GM19023 (cell line): ENCODE measurements around the gene MKRN3.

Experiments used
- ATAC-seq: cut with Tn5 transposase; IDR thresholded peaks from one replicate; pipeline ENCODE4 v1.9.1; 2021; ENCODE audit warnings: mild to moderate bottlenecking, moderate library complexity; ENCODE audit not compliant: unreplicated experiment

MKRN3 gene

DNA sequence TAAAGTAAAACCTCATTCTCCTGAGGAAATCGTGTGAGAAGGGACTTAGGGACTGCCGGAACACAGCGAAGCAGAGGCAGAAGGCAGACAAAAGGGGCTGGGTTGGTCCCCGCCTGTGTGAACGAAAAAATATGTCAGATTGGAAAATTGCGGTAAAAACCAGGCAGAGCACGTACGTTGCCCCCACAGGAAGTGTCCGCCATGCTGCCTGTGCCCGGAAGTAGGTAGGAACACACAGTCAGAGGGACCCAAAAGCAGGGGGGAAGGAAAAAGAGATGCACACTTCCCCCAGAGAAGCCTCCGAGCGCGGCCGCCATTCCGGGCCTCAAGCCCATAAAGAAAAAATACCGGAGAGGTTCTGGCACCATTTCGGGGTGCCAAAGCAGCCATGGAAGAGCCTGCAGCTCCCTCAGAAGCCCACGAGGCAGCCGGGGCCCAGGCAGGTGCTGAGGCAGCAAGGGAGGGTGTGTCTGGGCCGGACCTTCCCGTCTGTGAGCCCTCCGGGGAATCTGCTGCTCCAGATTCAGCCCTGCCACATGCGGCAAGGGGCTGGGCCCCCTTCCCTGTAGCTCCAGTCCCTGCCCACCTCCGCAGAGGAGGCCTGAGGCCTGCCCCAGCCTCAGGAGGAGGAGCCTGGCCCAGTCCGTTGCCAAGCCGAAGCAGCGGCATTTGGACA is at the start of gene MKRN3:
TSS of gene MKRN3 (plus strand) at position 280 of the 676 bp plus-strand sequence. CDS start at position 389, 109 bp downstream.
- no peak for ATAC-seq

DNA sequence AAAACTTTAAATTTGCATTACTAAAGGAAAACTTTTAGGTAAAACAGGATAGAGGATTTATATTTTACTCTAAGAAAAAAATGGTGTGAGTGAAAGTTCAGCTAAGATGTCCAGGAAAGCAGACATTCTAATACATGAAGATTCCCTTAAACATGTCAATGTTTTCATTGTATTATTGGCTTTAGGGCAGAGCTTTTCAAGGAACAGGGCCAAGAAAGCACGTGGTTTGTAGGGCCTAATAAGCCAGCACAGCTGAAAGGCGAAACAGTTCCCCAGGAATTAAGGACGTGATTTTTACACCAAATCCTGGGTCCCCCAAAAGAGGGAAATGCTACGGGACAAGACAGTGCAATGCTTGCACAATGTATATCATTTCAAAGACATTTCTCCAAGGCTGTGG is 48.6 kb upstream of the MKRN3 start:
- no peak for ATAC-seq

DNA sequence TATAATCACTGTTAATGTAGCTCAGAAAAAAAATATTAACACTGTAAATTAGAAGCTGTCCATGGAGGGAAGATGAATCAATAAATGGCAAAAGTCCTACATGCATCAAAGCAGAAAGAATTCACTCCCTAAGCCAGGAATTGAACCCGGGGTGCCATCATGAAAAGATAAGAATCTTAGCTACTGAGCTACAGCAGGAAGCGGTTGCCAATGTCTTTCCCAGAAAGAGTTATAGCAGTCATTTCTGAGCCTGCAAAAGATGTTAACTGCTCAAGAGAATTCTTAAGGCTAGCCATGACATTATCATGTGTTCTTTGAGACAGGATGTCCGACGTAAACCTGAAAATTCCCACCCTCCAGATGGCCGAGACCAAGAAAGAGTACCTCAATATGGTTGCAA is 47.4 kb upstream of the MKRN3 start:
- no peak for ATAC-seq

DNA sequence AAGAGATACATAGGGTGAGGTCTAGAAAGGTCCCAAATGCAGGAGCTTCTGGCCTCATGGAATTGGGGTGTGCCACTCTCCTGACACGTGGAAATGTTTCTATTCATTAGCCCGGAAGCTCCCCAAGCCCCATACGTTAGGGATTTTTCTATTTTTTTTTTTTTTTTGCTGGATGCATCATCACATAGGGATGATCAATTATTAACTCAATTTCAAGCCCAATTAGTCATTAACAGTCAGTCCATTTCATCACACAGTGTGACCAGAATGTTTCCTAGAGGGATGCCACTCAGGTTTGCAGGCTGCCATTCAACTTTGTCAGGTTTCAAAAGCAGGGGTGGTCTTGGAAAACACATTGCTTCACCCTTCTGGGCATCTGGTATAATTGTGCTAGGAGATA is 40.7 kb upstream of the MKRN3 start:
- ATAC-seq: no peak

DNA sequence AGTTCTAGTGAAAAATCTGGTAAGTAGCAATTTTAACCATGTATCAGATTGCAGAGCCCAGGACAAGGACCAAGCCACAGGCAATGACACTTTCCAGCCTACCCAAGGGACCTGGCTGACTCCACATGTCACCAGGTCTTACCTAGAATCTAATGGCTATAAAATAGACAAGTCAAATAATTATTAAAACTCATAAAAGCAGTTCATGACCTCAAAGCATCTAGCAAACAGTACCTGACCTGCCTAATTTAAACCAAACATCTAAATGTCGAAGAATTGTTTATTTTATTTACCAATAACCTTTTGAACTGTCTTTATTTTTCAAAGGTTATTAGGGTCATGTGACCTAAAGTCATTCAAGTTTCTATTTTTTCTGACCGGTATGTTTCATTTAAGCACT is 35.6 kb upstream of the MKRN3 start:
- ATAC-seq: no peak

DNA sequence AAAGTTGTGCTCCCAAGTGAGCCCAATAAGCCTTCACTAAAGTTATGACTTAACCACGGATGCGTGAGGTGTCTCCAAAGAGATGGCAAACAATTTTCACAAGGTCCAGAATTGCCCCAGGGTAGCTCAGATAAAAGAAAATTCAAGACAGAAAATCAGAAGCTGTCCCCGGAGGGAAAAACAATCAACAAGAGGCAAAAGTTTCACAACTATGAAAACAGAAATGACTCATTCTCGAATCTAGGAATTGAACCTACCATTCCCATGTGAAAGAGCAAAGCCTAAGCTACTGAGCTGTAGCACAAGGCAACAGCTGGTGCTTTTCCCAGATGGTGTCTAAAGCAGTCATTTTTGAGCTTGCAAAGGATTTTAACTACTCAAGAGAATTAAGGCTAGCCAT is 33.5 kb upstream of the MKRN3 start:
- no peak for ATAC-seq

DNA sequence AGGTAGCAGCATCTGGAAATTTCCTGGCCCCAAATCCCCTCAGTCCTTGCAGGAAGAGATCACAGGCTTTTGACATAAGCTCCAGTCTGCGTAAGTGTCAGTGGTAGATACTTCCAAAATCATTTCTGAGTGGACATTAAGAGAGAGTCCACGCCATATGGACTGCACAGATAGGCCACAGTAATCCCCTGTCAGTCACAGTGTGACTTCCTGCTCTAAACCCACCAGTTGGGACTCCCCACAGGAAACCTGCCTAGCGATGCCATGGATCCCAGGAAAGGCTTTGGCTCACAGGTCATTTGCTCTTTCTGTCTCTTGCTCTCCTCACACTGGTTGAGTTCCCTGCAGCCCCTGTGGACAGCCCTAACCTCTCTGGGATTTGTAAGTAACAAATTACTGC is 28.8 kb upstream of the MKRN3 start:
- ATAC-seq: no peak

DNA sequence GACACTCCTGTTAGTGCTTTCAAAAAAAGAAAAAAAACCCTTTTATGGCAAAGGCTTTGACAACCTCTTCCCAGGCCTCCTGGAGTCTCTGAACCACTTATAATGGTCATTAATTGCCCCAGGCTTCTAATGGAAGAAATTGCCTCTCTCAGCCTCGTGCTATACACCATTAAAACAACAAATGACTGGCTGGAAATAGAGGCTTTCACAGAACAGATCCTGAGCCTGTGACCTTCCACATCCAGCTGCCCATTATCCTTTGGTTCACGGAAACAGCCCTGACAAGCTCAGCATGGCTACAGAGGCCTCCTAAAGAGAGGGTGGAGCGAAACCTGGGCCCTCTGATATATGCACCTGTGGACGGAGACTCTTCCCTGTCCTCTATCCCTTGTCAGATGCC is 26.8 kb upstream of the MKRN3 start:
- no peak for ATAC-seq

DNA sequence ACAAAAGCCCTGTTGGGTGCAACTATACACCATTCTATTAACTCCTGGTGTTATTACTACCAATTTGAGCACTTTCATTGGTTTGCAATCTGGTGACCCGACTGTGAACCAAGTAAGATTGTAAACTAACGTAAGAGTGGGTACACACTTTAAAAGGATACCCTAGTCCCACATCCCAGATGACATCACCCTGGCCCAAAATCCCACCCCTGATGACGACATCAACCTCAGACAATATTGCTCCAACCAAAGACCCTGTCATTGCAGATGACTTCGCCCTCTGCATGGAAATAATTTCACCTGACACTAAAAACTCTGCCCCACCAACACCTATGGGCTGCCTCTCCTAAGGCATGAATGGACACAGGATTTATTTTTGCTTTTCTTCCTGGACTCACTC is 25.6 kb upstream of the MKRN3 start:
- no peak for ATAC-seq

DNA sequence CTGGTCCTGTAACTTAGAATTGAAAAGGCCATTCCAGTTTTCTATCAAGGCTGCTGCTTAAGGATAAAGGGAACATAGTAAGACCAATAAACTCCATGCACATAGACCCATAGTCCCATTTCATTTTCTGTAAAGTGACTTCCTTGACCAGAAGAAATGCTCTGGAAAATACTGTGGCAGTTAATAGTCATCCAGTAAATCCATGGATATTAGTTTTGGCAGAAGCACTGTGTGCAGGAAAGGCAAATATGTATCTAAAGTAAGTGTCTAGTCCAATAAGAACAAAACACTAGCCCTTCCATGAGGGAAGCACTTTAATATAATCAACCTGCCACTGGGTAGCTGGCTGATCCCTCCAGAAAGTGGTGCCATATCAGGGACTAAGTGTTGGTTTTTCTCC is 19.3 kb upstream of the MKRN3 start:
- no peak for ATAC-seq

DNA sequence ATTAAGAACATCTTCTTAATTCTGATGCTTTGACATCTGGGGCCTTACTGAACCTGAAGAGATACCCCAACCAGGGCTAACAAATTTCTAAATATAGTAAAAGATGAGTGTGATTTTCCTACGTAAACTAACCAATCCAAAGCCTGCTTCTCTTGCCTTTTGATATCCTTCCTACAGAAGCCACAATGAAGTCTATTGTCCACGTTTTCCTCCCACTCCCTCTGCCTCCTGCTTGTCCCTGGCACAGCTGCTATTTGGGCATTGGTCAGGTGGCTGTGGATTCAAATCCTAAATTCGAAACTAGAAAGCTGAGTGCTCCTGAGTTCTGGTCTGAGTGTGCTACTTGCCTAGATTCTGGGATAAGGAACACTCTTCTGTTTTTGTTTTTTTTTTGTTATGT is 17.4 kb upstream of the MKRN3 start:
- ATAC-seq: no peak

DNA sequence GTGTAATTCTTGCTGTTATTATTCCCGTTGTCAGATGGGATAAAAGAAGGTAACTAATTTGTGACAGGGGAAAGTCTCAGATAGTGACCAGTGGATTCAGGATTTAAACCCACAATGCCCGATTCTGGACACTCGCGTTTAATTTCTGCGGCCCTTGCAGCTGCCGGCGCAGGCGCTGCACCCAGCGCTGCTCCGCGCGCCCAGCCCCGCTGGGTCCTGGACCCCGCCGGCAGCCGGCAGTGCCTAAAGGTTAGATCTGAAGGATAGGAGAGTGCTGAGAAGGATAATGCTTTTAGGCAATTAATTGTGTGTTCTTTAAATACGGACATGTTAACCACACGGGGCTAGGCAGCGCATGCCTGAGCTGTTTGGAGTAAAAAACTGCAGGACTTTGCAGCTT is 3.6 kb upstream of the MKRN3 start:
- ATAC-seq: no peak

DNA sequence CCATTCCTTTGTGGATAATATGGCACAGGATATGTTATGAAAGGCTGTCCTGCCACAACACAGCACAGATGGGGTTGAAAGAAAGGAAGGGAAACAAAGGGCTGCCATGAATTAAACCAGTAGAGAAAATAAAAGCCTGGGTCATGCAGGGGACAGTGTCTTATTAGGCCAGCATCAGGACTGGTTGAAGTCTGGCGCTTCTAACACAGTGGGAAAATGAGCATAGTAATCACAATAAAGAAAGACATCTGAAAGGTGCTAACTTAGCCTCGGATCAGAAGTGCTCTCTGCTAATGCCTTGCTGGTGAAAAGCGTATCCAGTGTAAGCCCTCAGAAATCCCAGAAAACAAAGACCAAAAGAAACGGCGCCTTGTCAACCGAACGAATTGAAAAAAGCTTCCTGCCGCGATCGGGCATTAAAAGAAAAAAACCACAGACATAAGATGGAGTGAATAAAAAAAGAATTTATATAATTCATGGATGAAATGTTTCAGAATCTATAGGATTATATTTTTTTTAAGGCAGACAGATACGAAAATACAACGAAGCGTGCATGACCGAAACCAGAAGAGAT is 566 bp upstream of the MKRN3 start:
- ATAC-seq: no peak

DNA sequence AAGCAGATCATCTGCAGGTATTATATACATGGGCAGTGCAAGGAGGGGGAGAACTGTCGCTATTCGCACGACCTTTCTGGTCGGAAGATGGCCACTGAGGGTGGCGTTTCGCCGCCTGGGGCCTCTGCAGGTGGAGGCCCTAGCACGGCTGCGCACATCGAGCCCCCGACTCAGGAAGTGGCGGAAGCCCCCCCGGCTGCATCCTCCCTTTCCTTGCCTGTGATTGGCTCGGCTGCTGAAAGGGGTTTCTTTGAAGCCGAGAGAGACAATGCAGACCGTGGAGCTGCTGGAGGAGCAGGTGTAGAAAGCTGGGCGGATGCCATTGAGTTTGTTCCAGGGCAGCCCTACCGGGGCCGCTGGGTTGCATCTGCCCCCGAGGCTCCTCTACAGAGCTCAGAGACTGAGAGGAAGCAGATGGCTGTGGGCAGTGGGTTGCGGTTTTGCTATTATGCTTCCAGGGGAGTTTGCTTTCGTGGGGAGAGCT is 639 bp downstream of the MKRN3 start:
- ATAC-seq: no peak

DNA sequence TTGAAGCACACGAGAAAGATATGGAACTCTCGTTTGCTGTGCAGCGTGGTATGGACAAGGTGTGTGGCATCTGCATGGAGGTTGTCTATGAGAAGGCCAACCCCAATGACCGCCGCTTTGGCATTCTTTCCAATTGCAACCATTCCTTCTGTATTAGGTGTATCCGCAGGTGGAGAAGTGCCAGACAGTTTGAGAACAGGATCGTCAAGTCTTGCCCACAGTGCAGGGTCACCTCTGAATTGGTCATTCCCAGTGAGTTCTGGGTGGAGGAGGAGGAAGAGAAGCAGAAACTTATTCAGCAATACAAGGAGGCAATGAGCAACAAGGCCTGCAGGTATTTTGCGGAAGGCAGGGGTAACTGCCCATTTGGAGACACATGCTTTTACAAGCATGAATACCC is 1.2 kb downstream of the MKRN3 start:
- ATAC-seq: no peak

DNA sequence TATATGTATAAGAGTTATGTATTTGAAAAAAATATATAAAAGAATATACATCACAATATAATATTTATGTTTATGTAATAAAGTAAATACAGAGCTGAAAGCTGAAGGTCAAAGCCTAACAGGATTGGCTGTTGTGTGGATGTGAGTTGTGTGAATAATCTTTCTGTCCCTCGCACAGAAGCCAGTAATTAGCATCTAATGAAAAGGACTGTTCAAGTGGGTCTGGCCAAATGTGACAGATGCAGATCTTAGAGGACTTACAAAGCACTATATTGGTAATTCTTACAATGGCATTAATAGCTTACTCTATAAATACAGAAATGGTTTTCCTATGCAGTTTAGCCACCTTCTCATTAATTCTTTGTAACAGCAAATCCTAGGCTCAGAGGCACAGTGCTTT is 2.4 kb downstream of the MKRN3 start:
- no peak for ATAC-seq

DNA sequence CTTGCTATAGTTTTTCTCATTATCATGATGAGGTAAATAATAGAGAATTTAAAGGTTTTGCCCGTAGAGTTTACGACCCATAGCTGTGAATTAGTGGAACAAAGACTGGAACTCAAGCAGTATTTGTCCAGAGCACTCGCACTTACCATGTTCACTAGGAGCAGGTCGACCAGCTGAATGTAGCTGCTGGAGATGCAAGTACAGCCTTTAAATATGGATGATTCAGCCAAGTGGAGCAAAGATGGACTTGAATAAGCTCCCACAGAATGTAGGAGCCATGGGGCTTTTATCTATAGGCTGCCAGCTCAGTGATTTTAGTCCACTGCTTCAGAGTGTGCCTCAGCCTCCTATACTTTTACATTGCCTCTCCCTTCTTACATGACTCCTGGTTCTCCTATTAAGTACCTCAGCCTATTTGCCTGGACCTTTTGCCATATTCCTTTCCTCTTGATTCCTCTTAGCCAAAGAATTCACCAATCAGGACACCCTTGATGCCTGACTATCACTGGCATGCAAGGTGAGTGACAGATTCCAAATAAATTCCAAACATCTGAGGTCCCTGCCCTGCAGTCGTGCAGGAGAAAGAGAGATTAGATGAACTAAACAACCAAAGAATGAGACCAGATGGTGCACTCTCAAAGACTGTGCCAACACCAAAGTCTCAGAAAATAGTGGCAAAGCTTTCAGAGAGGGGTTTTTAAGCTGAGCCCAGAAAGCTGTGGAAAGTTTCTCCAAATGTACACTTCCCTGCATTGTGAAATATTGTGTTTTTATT is 3.9 kb downstream of the MKRN3 start:
- ATAC-seq: no peak

DNA sequence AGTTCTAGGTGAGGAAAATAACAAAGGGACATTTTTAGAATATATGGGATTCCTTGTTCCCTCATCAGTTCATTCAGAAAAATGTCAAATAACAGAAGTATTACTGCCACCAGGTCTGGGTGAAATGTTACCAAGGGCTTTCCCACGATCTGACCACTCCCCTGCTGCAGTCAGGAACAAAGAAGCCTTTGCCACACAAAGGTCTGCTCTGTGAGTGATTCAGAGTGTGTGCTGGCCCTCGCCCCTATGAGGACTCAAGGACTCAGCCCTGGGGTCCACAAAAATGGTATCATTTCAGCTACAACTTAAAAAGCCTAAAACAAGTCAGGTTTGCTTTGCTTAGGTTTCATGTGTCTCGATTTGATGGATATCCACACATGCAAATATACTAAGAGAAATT is 5.0 kb downstream of the MKRN3 start:
- no peak for ATAC-seq

DNA sequence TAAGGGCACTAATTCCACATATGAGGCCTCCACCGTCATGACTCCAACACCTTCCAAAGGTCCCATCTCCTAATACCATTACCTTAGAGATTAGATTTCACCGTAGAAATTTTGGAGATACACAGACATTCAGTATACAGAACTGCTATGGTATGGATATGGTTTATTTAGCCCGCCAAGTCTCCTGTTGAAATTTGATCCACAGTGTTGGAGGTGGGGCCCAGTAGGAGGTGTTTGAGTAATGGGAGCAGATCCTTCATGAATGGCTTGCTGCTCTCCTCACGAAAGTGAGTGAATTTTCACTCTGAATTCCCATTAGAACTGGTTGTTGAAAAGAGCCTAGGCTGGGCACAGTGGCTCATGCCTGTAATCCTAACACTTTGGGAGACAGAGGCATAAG is 7.4 kb downstream of the MKRN3 start:
- no peak for ATAC-seq

DNA sequence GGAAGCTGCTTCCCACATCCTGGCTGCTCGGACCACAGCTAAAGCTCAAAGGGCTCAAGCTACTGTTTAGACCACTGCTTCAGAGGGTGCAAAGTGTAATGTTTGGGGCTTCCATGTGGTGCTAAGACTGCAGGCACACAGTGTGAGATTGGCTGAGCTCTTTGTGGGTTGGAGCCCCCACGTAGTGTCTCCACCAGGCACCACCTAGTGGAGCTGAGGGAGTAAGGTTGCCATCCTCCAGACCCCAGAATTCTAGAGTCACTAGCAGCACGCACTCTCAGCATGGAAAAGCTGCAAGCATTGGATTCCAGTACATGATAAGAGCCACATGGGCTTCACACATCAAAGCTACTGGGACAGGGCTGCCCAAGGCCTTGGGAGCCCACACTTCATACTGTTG is 9.3 kb downstream of the MKRN3 start:
- no peak for ATAC-seq

DNA sequence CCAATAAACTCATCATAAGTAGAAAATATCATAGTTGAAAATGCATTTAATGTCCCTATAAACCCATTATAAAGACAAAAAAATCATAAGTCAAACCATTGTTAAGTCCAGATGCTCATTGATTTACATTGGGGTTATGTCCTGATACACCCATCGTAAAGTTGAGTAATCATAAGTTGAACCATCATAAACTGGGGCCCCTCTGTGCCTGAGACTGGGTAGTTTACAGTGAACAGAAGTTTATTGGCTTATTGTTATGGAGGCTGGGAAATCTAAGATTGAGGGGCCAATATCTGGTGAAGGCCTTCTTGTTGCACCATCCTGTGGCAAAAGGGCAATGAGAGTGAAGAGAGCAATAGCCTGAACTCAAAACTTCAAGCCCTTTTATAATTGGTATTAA is 10.6 kb downstream of the MKRN3 start:
- ATAC-seq: no peak

DNA sequence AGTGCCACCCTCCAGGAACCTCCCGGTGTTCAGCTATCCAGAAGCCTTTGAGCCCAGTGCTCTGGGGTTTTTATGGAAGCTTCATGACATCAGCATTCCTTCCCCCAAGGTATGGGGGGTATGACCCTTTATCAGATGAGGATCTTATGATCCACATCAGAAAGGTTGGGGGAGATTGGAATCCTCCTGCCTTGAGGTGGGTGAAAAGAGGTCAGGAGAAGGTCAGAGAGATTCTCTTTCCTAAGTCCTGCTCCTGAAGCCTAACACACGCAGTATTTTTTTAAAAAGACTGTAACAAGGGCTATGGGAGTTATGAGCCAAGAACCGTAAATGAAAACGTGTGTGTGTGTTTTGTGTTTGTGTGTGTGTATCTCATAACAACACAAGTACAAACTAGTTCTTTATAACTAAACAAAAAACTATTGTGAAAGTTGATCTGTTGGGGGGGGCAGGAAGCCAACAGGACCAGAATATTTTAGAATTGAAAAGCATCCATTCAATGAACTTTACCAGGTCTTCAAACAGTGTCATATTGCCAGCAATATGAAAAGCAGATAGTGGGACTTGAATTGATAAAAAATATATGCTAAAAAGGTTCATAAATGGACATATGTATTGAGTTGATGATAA is 13.2 kb downstream of the MKRN3 start:
- ATAC-seq: no peak
